ENCODE results near the gene RFX1.

RFX1 gene

DNA sequence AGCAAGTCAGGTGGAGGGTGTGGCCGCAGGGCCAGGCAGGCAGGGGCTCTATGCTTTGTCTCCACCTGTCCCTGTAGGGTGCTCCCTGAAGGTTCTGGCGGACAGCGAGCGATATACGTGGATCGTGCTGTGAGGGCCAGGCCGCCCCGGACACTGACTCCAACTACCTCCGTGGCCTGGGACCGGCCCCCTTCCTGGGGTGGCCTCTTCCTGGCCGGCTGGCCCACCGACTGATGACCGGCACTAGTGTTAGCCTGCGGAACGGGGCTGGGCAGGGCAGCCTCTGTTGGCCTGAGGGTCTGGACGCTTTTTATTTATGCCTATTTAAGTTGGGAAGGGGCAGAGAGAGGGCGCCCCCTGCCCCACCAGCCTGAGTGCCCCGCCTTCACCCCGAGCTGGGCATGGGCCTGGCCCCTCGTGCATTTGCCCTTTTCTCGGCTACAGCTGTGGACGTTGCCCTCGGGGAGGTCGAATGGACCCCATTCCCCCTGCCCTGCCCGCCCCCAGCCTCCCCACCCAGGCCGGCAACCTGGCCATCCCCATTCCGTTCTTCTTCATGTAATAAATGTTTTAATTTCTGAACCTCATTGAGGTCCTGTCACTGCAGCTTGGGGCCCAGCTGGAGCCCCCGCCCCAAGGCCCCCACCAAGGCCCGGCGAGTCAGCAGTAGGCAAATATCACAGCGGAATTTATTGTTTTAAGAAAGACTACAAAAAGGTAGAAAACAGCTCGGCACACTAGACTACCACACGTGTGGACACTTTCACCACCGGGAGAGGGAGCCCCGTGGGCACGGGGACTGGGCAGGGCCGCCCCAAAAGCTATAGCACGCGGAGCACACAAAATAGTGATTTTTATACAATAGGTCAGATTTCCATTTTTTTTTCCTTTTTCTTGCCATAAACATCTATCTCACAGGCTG is 45.0 kb downstream of the RFX1 start:
- DNase-seq = no peak

DNA sequence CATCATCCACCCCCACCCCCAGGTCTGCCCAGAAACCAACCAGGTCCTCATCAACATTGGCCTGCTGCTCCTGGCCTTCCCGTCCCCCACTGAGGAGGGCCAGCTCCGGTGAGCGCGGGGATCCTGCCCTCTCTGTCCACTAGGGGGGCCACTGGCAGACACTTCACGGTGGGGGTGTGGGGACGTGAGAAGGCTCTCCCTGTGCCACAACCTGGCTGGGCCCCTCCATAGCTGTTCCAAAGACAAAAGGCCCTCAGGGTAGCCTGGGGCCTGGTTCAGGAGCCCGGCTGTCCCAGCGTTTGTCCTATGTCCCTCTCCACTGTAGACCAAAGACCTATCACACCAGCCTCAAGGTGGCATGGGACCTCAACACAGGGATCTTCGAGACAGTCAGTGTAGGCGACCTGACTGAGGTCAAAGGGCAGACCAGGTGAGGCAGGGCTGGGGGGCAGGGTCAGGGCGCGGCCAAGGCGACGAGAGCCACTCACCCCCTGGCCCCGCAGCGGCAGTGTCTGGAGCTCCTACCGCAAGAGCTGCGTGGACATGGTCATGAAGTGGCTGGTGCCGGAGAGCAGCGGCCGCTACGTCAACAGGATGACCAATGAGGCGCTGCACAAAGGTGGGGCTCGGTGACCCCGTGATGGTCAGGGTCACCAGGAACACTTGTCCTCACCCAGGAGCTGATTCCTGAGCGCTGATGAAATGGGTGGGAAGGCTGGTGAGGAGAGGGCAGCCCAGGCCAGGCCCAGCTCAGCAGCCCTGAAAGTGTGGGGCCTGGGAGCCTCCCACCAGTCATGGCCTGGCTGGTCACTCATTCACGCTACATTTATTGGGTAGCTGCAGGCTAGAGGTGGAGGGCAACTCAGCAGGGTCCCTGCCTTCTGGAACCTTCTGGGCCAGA is 45.9 kb downstream of the RFX1 start:
- DNase-seq = no peak

DNA sequence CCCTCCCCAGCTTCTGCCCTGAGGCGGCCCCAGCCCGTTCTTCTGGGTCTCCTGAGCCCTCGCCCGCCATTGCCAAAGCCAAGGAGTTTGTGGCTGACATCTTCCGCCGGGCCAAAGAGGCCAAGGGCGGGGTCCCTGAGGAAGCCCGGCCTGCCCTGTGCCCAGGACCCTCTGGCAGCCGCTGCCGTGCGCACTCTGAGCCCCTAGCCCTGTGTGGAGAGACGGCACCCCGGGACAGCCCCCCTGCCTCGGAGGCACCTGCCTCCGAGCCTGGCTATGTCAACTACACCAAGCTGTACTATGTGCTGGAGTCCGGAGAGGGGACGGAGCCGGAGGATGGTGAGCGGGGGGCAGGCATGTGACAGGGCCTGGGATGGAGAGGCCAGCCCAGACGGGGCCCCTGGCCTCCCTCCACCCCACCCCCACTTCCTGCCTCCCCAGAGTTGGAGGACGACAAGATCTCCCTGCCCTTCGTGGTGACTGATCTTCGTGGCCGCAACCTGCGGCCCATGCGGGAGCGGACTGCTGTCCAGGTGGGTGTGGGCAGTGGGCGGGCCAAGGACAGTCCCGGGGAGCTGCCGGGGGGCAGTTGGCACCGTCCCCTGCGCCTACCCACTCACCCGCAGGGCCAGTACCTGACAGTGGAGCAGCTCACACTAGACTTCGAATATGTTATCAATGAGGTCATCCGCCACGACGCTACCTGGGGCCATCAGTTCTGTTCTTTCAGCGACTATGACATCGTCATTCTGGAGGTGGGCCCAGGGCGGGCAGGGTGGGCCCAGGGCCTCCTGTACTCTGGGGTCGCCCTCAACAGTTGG is 46.8 kb downstream of the RFX1 start:
- DNase-seq = no peak

DNA sequence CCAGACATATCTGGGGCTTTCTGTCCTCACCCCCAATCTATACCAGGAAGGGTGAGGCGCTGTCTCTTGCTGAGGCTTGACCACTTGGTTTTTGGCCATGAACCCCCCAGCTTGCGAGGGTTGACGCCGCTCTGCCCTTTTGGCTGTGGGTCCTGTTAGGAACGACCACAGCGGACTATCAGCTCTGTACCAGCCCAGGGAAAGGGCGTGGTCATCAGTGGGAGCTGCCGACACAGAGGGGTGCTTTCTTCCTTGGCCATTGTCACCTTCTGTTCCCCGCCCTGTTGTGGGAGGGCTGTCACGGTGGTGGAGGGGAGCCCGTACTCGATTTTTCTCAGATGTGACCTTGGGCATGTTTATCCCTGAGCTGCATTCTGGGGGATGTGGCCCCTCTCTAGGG is 48.1 kb downstream of the RFX1 start:
- DNase-seq = no peak

DNA sequence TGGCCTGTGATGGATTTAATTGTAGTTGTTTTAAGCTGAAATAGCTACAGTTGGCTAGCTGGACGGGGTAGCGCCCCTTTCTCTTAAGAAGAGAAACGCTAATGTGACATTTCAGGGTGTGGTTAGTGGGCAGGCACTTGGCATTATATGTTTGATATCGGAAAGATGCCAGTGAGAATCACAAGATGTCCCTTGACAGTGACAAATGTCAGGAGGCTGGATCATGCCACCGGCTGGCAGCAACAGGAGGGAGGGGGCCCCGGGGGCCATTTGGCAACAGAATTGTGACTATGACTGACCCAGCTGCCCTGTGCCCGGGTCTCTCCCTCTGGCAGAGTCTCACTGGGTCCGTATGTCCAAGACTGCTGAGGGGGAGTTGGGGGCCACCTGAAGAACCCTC is 49.1 kb downstream of the RFX1 start:
- no peak for DNase-seq

DNA sequence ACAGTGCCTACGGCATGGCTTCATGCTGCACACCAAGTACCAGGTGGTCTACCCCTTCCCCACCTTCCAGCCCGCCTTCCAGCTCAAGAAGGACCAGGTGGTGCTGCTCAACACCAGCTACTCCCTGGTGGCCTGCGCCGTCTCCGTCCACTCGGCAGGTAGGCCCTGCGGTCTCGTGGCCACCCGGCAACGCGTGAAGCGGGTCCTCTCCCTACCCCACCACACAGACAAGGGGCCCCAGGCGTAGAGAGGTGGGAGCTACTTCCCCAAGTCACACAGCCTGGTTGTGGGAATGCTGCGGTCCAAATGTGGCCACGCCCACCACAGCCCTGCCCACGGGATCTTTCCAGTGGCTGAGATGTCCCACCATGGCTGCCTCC is 49.8 kb downstream of the RFX1 start:
- DNase-seq = no peak

DNA sequence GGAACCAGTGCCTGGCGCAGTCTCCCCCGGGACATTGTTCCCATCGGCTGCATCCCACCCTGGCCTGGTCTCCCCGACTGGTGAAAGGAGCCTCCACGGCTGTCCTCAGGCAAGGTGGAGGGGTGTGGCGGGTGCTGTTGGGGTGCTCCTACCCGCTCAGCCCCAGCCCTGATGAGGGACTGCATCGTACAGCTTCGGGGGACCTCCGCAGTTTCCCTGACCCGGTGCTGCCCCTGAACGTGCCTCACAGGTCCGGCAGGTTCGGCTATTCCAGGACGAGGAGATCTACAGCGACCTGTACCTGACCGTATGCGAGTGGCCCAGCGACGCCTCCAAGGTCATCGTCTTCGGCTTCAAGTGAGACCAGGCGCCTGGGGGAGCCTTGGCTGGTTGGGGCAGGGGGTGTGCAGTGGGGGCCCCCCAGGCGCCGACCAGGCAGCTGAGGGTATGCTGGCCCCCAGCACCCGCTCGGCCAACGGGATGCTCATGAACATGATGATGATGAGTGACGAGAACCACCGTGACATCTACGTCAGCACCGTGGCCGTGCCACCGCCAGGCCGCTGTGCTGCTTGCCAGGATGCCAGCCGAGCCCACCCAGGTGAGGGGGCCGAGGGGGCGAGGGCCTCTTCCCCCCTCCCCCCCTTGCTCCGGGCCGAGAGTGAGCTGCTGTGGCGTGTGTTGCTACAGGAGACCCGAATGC is 50.3 kb downstream of the RFX1 start:
- no peak for DNase-seq

DNA sequence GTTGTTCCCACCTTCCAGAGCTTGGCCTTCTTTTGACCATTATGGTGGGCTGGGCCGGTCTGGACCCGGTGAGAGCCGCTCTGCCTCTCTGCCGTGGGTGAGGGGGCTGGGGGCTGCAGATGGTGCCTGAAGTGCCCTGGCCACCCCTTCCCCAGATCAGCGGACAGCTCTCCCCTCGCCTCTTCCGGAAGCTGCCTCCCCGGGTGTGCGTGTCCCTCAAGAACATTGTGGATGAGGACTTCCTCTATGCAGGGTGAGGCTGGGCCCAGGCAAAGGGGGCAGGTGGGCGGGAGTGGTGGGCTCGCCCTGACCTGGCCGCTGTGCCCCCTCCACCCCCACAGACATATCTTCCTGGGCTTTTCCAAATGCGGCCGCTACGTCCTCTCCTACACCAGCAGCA is 51.9 kb downstream of the RFX1 start:
- no peak for DNase-seq

DNA sequence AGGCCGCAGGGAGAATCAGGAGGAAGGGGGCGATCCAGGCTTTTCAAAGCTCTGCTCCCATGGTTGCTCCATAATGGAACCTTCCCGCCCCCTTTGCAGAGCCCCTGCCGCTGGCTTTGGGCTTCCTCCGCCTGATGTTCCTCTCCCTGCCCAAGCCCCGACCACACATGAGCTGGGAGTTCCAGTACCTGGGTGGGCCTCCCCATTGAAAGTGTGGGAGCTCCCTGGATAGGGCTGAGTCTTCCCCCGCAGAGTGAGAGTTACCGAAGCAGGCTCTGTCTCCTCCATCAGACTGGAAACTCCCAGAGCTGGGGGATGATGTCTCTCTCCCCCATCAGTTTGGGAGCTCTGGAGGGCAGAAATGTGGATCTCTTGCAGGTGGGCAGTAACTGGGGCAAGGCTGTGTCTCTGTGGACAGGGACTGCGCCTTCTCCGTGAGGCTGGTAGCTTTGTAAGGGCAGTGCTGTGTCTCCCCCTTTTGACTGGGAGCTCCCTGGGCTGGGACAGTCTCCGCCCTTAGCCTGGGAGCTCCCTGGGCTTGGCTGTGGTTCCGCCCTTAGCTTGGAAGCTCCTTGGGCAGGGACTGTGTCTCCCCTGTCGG is 53.1 kb downstream of the RFX1 start:
- DNase-seq = no peak

DNA sequence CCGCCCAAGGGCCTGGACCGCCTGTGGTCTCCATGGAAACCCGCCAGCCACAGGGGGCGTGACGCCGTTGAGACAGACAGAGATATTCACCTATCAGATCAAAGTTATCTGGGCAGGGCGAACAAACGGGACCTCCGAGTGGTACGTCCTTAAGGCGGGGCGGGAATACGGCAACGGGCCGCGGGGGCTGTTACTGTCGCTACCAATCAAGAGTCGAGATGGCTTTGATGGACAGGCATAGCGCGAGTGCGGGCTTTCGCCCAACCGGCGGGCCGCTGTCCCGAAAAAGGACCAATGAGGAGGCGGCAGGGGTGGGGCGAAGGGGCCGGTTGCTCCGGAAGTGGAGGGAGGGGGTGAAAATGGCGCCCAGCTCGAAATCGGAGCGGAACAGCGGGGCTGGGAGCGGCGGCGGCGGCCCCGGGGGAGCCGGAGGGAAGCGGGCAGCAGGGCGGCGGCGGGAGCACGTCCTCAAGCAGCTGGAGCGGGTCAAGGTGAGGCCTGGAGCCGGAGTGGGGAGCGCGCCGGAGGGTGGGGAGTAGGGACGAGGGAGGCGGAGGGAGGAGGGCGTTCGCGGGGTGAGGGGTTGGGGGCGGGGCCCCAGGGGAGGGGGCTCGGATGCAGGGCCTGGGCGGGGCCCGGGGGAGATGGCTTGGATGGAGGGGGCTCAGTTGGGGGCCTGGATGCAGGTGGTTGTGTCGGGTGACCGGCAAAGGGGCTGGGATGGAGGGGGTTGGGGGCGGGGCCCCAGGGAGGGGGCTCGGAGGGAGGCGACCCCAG is 53.8 kb downstream of the RFX1 start, which contains the start of gene DCAF15:
DCAF15 (plus strand) TSS at position 356 of the 777 bp plus-strand sequence; CDS start at position 360, 4 bp downstream.
- peak; percentile 87 for DNase-seq

DNA sequence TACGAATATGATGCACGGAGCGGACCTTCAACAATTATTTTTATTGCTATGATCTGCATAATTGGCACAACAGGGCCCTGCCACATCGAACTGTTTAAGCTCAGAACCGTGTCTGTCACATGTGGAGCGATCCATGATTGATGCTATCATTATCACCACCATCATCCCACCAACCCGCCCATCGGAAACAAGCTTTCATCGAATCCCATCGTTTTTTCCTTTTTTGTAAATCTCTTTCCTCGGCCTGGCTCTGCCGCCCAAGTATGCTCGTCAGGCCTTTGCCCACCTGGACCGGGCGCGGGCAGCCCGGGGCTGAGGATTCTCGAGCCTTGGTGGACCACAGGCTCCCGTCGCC is 54.3 kb downstream of the RFX1 start:
- DNase-seq = no peak

DNA sequence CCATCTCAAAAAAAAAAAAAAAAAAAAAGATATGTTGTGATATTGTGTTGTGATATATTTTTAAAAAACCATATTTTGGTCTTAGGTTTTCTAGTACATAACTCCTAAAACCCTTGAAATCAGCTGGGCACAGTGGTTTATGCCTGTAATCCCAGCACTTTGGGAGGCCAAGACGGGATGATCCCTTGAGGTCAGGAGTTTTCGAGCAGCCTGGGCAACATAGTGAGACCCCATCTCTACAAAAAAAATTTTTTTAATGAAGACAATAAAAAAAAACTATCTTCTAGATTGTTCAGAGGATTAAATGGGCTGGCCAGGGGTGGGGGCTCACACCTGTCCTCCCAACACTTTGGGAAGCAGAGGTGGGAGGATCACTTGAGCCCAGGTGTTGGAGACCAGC is 55.1 kb downstream of the RFX1 start:
- no peak for DNase-seq

DNA sequence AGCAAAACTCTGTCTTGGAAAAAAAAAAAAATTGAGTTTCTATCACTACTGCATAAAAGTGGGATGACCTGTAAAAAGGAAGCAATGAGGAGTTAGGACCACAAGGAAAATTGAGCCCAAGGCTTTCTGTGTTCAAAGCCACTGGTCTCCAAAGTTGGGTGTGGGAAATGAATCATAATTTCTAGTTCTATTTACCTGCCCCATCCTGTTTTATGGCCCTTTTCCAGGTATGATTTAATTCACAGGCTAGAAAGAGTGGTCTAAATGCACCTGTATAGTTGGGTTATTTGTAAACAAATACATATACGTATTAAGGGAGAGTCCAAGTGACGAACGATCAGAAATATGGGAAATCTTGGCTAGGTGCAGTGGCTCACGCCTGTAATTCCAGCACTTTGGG is 59.7 kb downstream of the RFX1 start:
- DNase-seq = no peak

DNA sequence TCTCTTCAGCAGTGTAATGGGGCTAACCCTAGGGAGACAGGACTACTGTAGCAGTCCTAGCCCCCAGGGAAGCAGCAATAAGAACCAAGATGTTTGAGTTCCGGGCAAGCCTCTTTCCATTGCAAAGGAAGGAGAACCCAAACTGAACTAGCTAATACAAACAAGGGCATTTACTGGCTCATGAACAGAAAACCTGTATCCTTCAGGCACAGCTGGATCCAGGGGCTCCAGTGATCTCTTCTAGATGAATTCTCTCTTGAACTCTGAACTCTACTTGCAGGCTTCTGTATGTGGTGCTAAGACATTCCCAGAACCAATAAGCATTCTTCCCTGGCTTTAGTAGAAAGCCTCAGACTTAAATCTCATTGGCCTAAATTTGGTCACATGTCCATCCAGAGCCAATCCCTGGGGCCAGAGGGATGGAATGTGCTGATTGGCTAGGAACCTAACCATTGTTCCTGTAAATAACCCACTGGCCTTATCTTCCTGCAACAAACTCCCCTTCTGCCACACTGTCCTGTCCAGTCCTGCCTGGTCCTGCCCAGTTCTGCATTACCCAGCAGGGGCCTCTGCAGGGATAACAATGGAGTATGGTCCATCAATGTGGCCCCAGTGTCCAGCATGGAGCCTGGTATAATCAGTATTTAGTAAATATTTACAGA is 64.0 kb downstream of the RFX1 start:
- no peak for DNase-seq

DNA sequence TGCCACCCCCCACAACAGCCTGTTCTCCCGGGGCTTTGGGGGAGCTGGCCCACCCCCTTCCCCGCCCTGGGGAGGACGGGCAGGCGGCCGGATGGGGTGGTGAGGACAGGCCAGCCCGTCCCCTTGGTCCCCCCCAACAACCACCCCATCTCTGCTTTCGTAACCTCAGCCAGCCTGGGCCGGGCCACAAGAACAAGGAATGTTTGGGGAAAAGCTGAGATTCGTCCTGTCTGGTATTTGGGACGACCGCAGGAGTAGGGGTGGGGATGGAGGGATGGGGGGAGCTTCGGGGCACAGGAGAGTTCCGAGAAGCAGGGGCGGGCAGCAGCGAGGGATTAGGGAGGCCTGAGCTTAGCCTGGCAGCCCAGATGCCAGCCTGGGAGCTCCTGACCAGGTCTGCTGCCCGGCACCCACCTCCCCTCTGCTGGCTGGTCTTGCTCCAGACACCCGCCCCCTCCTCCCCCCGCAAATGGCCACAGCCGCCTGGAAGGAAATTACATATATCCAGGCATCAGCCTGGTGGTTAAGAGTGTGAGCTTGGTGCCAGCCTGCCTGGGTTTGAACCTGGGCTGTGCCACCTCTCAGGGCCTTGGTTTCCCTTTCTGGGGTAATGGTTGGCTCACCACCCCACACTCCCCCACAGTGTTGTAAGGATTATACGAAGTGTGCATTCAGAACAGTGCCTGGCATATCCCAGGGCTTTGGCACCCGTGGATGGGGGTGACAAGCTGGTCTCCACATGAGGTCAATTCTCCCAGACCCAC is 67.6 kb downstream of the RFX1 start, which contains the start of gene PODNL1:
PODNL1 (minus strand) TSS at position 117 of the 764 bp plus-strand sequence. CDS start 236 bp downstream, outside the sequence.
- DNase-seq = no peak

DNA sequence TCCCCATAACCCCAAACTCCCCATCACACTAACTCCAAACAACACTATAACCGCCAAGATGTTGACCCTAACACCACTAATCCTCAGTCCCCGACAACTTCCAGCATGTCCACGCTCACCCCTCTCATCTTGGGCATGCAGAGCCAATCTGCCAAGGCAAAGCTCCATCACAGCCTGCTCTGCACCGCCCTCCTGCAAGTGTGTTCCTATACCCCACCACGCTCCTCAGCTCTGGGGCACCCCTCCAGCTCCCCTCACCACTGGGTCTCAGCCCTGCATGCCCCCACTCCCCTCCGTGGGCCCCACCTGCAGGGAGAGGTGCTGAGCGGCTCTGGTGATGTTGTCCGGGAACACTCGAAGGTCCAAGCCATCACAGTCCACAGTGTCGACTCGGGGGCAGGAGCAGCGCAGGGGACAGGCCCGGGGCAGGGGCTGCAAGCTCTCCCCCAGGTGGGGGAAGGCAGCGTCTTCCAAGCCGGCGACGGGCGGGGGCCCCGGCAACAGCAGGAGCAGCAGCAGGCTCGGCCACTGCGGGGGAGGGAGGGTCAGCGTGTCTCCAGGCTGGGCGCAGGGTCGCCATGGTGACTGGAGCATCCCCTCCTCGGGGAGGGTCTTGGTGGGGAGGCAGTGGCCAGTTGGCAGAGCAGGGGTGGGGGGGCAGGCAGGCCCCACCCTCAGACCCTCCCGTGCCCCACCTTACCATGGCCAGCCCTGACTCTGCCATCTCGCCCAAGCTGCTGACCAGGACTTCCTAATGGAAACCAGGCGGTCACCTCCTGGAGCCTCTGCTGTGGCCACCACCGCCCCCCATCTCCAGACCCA is 68.4 kb downstream of the RFX1 start:
- no peak for DNase-seq

DNA sequence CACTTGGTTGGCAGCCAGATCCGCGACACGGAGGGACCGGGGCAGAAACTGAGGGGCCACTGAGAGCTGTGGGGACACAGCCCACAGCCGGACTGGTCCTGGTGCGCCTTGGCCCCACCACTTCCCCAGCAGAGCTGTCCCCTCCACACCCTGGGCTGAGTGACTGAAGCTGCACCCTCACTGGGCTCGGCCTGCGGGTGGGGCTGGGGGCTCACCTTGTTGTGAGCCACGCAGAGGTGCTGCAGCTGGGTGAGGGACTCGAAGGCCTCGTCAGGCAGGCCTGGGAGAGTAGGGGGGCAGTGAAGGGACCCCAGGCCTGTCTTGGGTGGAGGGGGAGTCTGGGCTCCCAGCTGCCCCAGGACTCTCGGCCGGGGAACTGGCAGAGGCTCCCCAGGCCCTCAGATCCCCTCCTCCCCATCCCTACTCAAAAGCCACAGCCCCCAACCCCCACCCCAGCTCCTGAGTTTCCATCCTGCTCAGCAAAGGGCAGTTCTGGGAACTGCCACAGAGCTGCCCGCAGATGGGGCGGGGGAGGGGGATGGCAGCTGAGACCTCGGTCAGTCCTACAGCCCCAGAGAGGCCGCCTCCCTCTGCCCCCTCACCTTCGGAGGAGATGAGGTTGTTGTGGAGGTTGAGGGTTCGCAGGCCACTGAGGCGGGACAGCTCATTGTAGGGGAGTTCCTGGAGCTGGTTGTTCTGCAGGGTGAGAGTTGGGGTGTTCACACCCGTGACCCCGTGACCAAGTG is 70.2 kb downstream of the RFX1 start:
- no peak for DNase-seq

DNA sequence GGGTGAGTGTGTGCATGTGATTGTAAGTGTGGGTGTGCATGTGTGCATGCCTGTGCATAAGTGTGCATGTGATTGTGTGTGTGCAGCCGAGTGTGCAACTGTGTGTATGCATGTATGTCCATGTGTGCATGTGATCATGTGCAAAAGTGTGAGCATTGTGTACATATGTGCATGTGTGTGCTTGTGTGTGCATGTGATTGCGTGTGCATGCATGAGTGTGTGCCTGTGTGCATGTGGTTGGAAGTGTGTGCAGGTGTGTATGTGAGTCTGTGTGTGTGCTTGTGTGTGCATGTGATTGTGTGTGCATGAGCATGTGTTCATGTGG is 71.4 kb downstream of the RFX1 start:
- no peak for DNase-seq

Data from NCI-H187 treated with DMSO at 0.1 percent for 48 hours (cell line).